Neuronal stem cell (in vitro differentiated cells): ENCODE data around the gene CC2D1A.

ENCODE experiments used
- DNase-seq: peaks from one replicate; pipeline ENCODE4 v3.0.0-alpha.2; 2013; ENCODE audit warnings: low spot score
- H2AFZ ChIP-seq: one replicate; pipeline ENCODE4 v1.6.1; 2013; ENCODE audit warnings: mild to moderate bottlenecking, low read length, inconsistent platforms
- H2AK5ac ChIP-seq: 2 replicates; pipeline ENCODE4 v1.6.1; 2013; ENCODE audit warnings: low read depth, mild to moderate bottlenecking, inconsistent platforms, low read length, moderate library complexity, mixed read lengths
- H2BK120ac ChIP-seq: 2 replicates; pipeline ENCODE4 v1.6.1; 2013; ENCODE audit warnings: low read depth, mild to moderate bottlenecking, inconsistent platforms, low read length, moderate library complexity, mixed read lengths
- H2BK12ac ChIP-seq: one replicate; pipeline ENCODE4 v1.6.1; 2013; ENCODE audit warnings: low read length, inconsistent platforms
- H2BK15ac ChIP-seq: 2 replicates; pipeline ENCODE4 v1.6.1; 2013; ENCODE audit warnings: mild to moderate bottlenecking, low read length, inconsistent platforms, mixed read lengths
- H2BK5ac ChIP-seq: one replicate; pipeline ENCODE4 v1.6.1; 2013; ENCODE audit warnings: inconsistent platforms, mild to moderate bottlenecking, low read length, moderate library complexity
- H3K14ac ChIP-seq: one replicate; pipeline ENCODE4 v1.6.1; 2013; ENCODE audit warnings: low read length, inconsistent platforms
- H3K18ac ChIP-seq: 2 replicates; pipeline ENCODE4 v1.6.1; 2013; ENCODE audit warnings: low read length, inconsistent platforms
- H3K23ac ChIP-seq: 2 replicates; pipeline ENCODE4 v1.6.1; 2013; ENCODE audit warnings: low read depth, mild to moderate bottlenecking, mixed read lengths, low read length, inconsistent platforms; ENCODE audit not compliant: poor library complexity
- H3K27ac ChIP-seq: replicated peaks from 3 replicates; pipeline ENCODE4 v1.5.1; 2013; ENCODE audit warnings: low read length, inconsistent platforms
- H3K27me3 ChIP-seq, 3 experiments: 2 replicates each; pipeline ENCODE4 v1.6.1; 2013; ENCODE audit warnings: low read length in 3 of 3, mild to moderate bottlenecking in 2 of 3, inconsistent platforms in 1 of 3, low read depth in 1 of 3, mixed read lengths in 1 of 3, moderate library complexity in 1 of 3; ENCODE audit not compliant: control insufficient read depth in 3 of 3, insufficient read depth in 3 of 3
- H3K36me3 ChIP-seq, 2 donors: replicated peaks in 1 of 2; 2 replicates each; pipeline ENCODE4 v1.6.1; 2013; ENCODE audit warnings: low read length in 2 of 2; ENCODE audit not compliant: control insufficient read depth in 2 of 2, insufficient read depth in 2 of 2
- H3K4ac ChIP-seq: 2 replicates; pipeline ENCODE4 v1.6.1; 2013; ENCODE audit warnings: inconsistent platforms, mild to moderate bottlenecking, low read length, moderate library complexity
- H3K4me1 ChIP-seq, 2 donors: 1 replicate in 1 of 2; 2 replicates in 1 of 2; pipeline ENCODE4 v1.6.1; 2013; ENCODE audit warnings: low read length in 2 of 2, low read depth in 1 of 2; ENCODE audit not compliant: control insufficient read depth in 2 of 2, insufficient read depth in 1 of 2
- H3K4me2 ChIP-seq: one replicate; pipeline ENCODE4 v1.6.1; 2013; ENCODE audit warnings: mild to moderate bottlenecking, low read length, inconsistent platforms; ENCODE audit not compliant: insufficient read depth, poor library complexity, severe bottlenecking
- H3K4me3 ChIP-seq, 2 donors: 2 replicates each; pipeline ENCODE4 v1.5.1; 2013; ENCODE audit warnings: low read length in 2 of 2, mild to moderate bottlenecking in 2 of 2, inconsistent platforms in 1 of 2, moderate library complexity in 1 of 2
- H3K79me1 ChIP-seq: one replicate; pipeline ENCODE4 v1.6.1; 2013; ENCODE audit warnings: low read depth, mild to moderate bottlenecking, inconsistent platforms, low read length, moderate library complexity
- H3K9ac ChIP-seq: one replicate; pipeline ENCODE4 v1.6.1; 2013; ENCODE audit warnings: mild to moderate bottlenecking, low read depth, low read length, inconsistent platforms; ENCODE audit not compliant: poor library complexity
- H3K9me3 ChIP-seq, 2 donors: replicated peaks in 1 of 2; 2 replicates each; pipeline versions ENCODE3 to v1.6.1; 2013; ENCODE audit warnings: low read length in 2 of 2, mild to moderate bottlenecking in 2 of 2, inconsistent platforms in 1 of 2, low read depth in 1 of 2, mixed read lengths in 1 of 2, moderate library complexity in 1 of 2; ENCODE audit not compliant: control insufficient read depth in 2 of 2, insufficient read depth in 1 of 2
- H4K8ac ChIP-seq: one replicate; pipeline ENCODE4 v1.6.1; 2013; ENCODE audit warnings: low read depth, mild to moderate bottlenecking, inconsistent platforms, low read length, moderate library complexity
- H4K91ac ChIP-seq: one replicate; pipeline ENCODE4 v1.6.1; 2013; ENCODE audit warnings: low read length, low read depth, mild to moderate bottlenecking, inconsistent platforms; ENCODE audit not compliant: poor library complexity
- WGBS, 2 donors: extraction: QIAGEN DNeasy Blood & Tissue Kit; methylation state at CpG; one replicate each; pipeline ENCODE4 v1.1.7; 2013; ENCODE audit warnings: missing lambda C conversion rate in 2 of 2, mixed read lengths in 1 of 2; ENCODE audit not compliant: insufficient read length in 2 of 2, insufficient replicate concordance in 1 of 2; ENCODE audit errors: extremely low coverage in 2 of 2; 5-methylcytosine and 5-hydroxymethylcytosine counted together

CC2D1A gene

GRCh38 chr19:13896227-13896626, 9.8 kb upstream of the CC2D1A start:
- no peak overlapping the region for H4K8ac ChIP-seq
- H4K91ac ChIP-seq, result no peak overlapping the region
- H3K36me3 ChIP-seq, result no peaks in the 10 kb centered on the region
- H3K18ac ChIP-seq, result no peak overlapping the region
- no peak overlapping the region for H2AK5ac ChIP-seq
- no peak overlapping the region for H2BK12ac ChIP-seq
- H3K27ac ChIP-seq, result no peak overlapping the region
- no peak overlapping the region for H2AFZ ChIP-seq
- no peak overlapping the region for H2BK15ac ChIP-seq
- no peak overlapping the region for H3K23ac ChIP-seq
- H3K14ac ChIP-seq, result no peak overlapping the region
- no peak overlapping the region for H3K4ac ChIP-seq
- H3K79me1 ChIP-seq, result no peaks in the 10 kb centered on the region
- no peak overlapping the region for H3K4me2 ChIP-seq
- no peaks in the 10 kb centered on the region for H3K27me3 ChIP-seq
- H3K4me1 ChIP-seq, result no peaks in the 10 kb centered on the region
- WGBS, 2 donors, result no CpG with 5 or more reads among the region's 2 CpGs
- no peak overlapping the region for H3K4me3 ChIP-seq
- no peak overlapping the region for H2BK120ac ChIP-seq
- H3K9ac ChIP-seq, result no peak overlapping the region
- H2BK5ac ChIP-seq, result no peak overlapping the region
- H3K9me3 ChIP-seq, result no peaks in the 10 kb centered on the region
- DNase-seq, result no peak

GRCh38 chr19:13899393-13899792, 6.6 kb upstream of the CC2D1A start:
- no peak overlapping the region for H3K23ac ChIP-seq

GRCh38 chr19:13899912-13900584, 6.0 kb upstream of the CC2D1A start:
- H3K36me3 ChIP-seq, result no peaks in the 10 kb centered on the region
- DNase-seq, result no peak
- no peaks in the 10 kb centered on the region for H3K4me1 ChIP-seq
- no peak overlapping the region for H2BK120ac ChIP-seq
- no peak overlapping the region for H3K18ac ChIP-seq
- no peak overlapping the region for H4K91ac ChIP-seq
- H3K27ac ChIP-seq, result no peak overlapping the region
- H3K4me2 ChIP-seq, result no peak overlapping the region
- H2BK5ac ChIP-seq, result no peak overlapping the region
- no peak overlapping the region for H2AK5ac ChIP-seq
- no peak overlapping the region for H3K14ac ChIP-seq
- no peak overlapping the region for H3K4ac ChIP-seq
- H2AFZ ChIP-seq, result no peak overlapping the region
- no peak overlapping the region for H2BK15ac ChIP-seq
- no peaks in the 10 kb centered on the region for H3K27me3 ChIP-seq
- no peaks in the 10 kb centered on the region for H3K9me3 ChIP-seq
- no peak overlapping the region for H3K23ac ChIP-seq
- peak overlapping the region; percentile 44 for H3K9ac ChIP-seq
- no CpG with 5 or more reads among the region's 5 CpGs for WGBS, 2 donors
- no peaks in the 10 kb centered on the region for H3K79me1 ChIP-seq
- H2BK12ac ChIP-seq, result no peak overlapping the region
- H3K4me3 ChIP-seq, result no peak overlapping the region
- H4K8ac ChIP-seq, result no peak overlapping the region

More at GRCh38 chr19:13899393-13899792, 6.6 kb upstream of the CC2D1A start:
- no peak overlapping the region for H4K91ac ChIP-seq
- H3K36me3 ChIP-seq, result no peaks in the 10 kb centered on the region
- H3K27ac ChIP-seq, result no peak overlapping the region
- peak overlapping the region; percentile 15 for H3K9ac ChIP-seq
- H2BK12ac ChIP-seq, result no peak overlapping the region
- no CpG with 5 or more reads among the region's 10 CpGs for WGBS, 2 donors
- H3K27me3 ChIP-seq, result no peaks in the 10 kb centered on the region
- H2AK5ac ChIP-seq, result no peak overlapping the region
- H2BK120ac ChIP-seq, result no peak overlapping the region
- H3K4me3 ChIP-seq, result no peak overlapping the region
- H3K79me1 ChIP-seq, result no peaks in the 10 kb centered on the region
- H2AFZ ChIP-seq, result no peak overlapping the region
- no peak overlapping the region for H2BK5ac ChIP-seq
- no peak for DNase-seq
- H2BK15ac ChIP-seq, result no peak overlapping the region
- no peak overlapping the region for H3K18ac ChIP-seq
- no peak overlapping the region for H3K4ac ChIP-seq
- H4K8ac ChIP-seq, result no peak overlapping the region
- no peak overlapping the region for H3K14ac ChIP-seq
- H3K9me3 ChIP-seq, result no peaks in the 10 kb centered on the region
- H3K4me2 ChIP-seq, result no peak overlapping the region
- H3K4me1 ChIP-seq, result no peaks in the 10 kb centered on the region

GRCh38 chr19:13902993-13903555, 2.9 kb upstream of the CC2D1A start:
- H3K79me1 ChIP-seq, result no peaks in the 10 kb centered on the region
- peaks cover 5% of the 10 kb centered on the region in 2 donors for H3K4me1 ChIP-seq
- no peak overlapping the region for H2BK120ac ChIP-seq
- no peak overlapping the region for H2BK5ac ChIP-seq
- no peak overlapping the region for H3K4ac ChIP-seq
- H3K9ac ChIP-seq, result no peak overlapping the region
- no peak overlapping the region for H2BK12ac ChIP-seq
- H3K23ac ChIP-seq, result no peak overlapping the region
- no peak overlapping the region for H4K8ac ChIP-seq
- H2BK15ac ChIP-seq, result no peak overlapping the region
- H3K36me3 ChIP-seq, result no peaks in the 10 kb centered on the region
- WGBS, 2 donors, result no CpG with 5 or more reads among the region's 4 CpGs
- H2AK5ac ChIP-seq, result no peak overlapping the region
- H3K18ac ChIP-seq, result no peak overlapping the region
- no peaks in the 10 kb centered on the region for H3K27me3 ChIP-seq
- H4K91ac ChIP-seq, result no peak overlapping the region
- H3K27ac ChIP-seq, result no peak overlapping the region
- no peak overlapping the region for H3K4me3 ChIP-seq
- H3K9me3 ChIP-seq, result no peaks in the 10 kb centered on the region
- H2AFZ ChIP-seq, result no peak overlapping the region
- H3K14ac ChIP-seq, result no peak overlapping the region
- H3K4me2 ChIP-seq, result no peak overlapping the region
- no peak for DNase-seq
